Stimulated activated CD8-positive, alpha-beta memory T cell treated with anti-CD3 and anti-CD28 coated beads, Interleukin-12 subunit alpha, Interleukin-12 subunit beta, amount 100 ng/mL, for 24 hours (primary cell): ENCODE data around the gene ADD2.
"Not testable (repeated sequence)": the region's sequence is repeated elsewhere in the genome, so short reads cannot be mapped to it uniquely, and the experiment has no call there.

Experiments used
- DNase-seq: peaks from one replicate; pipeline ENCODE4 v3.0.0-alpha.2; 2020; ENCODE audit errors: extremely low read depth

ADD2 gene

DNA sequence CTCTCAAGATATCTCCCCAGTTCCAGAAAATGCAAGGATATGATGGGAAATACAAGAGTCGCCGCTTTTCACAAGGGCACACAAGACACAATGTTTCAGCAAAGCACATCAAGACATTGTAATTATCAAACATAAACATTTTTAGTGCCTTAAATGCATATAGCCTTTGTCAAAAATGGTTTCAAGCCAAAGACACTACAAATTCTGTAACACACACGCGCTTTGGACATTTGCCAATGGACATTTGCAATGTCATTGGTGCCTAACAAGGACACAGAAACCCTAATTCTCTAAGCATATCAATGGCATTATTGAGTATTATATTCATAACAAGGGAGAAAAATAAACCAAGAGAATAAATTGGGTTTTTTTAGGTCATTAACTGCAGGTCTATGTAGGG lies 16.1 kb downstream of the ADD2 start:
- no peak for DNase-seq

DNA sequence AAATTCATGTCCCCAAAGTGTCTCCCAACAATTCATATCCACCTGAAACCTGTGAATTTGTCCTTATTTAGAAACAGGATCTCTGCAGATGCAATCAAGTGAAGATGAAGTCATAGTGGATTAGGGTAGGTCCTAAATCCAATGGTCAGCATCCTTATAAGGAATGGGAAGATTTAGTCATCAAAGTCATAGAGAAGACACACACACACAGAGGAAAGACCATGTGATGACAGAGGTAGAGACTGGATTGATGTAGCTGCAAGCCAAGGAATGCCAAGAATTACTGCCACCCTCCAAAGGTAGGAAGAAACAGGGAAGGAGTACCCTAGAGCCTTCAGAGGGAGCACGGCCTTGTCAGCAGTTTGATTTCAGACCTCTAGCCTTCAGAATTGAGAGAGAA lies 17.7 kb downstream of the ADD2 start:
- DNase-seq = no peak

DNA sequence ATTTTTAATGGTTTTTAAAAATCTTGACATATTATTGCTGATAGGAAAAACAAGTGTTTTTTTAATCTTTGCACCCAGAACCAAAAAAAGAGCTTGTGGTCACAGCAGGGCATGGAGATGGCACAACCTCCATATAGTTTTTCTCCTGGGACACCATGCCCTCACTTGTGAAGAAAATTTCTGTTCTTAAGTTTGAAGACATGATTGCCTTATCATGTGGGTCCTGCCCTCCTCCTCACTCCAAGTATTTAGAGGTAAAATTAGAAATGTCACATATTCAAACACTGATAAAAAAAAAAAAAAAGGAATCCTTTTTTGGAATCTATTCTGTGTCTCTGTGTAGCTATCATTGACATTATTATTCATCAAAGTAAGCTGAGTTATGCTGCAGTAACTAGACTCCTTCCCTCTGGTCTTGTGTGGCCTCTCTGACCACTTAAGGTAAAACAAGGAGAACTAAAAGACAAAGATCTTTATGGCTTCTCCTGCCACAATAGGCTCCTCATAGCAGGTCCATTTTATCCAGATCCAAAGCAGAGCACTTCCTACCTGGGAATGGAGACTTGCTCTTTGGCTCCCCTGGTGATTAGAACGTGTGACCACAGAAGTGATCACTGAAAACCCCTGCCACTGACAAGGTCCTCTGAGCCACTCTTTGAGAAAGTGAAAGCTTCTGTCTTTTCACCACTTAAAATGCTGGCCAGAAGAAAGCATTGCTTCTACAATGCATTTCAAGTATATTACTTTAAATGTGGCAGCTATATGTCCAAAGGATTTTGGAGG lies 19.8 kb downstream of the ADD2 start:
- no peak for DNase-seq

DNA sequence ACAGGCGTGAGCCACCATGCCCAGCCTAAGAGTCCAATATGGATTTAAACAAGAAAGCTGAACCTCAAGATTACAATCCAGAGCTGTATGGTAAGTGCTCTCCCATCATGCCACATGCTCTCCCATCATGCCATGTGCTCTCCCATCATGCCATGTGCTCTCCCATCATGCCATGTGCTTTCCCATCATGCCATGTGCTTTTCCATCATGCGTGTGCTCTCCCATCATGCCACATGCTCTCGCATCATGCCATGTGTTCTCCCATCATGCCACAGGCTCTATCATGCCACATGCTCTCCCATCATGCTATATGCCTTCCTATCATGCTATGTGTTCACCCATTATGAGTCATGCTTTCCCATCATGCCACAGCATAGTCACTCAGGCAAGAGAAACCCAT lies 20.7 kb downstream of the ADD2 start:
- no peak for DNase-seq

DNA sequence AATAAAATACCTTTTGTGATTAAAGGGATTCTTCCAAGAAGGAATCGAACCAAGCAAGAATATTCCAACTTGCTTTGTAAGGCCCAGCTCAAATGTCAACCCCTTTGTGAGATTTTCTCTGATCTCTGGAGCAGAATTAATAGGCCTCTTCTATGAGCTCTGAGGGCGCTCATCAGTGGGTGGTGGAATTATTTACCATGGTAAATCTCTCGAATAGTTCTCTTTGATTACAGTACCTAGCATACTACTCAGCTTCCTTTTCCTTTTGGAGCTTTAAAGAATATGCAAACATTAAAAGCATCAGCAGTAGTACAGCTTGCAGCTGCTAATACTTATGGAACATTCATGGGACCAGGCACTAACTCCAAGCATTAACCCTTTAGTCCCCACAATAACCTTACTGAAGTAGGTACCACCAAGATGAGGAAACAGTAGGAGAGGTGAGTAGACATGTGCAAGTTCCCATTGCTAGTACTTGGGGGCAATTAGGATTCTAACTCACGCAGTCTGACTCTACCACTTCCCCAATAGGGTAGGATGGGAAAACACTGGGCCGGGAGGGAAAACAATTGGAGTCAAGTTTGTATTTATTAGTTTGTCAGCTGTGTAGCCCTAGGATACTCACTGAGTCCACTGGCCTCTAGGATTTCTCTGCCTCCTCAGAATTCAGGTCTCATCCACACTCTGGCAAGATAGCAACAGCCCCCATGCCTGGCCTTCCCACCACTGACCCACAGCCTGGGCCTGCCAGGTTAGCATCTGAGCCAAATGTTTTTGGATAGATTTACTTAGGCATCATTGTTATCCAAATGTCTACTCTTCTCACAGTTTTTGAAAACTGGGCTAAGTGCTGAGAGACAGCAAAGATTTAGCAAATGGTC lies 21.7 kb downstream of the ADD2 start:
- no peak for DNase-seq

DNA sequence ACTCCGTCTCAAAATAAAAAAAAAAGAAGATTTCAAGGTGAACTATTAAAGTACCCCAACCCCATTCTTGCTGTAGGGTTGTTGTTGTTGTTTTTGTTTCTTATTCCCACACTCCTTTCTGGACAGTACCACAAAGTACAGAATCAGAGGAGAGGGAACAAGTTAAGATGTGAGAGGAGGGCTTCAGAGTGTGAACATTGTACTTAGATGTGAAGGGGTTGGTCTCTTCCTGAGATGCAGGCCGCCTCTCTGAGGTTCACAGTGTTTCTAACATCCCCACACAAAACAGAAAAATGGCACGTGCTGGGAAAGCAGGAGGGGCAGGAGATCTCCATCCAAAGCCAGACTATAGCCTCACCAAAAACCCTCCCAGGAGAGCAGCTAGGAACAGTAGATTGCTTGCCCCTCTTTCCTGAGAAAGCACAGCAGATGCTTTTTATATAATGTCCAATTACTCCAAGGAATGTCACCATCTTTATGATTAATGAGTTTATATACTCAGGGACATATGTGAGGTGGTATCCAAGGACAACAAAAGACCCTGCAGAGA lies 22.6 kb downstream of the ADD2 start:
- DNase-seq = no peak

DNA sequence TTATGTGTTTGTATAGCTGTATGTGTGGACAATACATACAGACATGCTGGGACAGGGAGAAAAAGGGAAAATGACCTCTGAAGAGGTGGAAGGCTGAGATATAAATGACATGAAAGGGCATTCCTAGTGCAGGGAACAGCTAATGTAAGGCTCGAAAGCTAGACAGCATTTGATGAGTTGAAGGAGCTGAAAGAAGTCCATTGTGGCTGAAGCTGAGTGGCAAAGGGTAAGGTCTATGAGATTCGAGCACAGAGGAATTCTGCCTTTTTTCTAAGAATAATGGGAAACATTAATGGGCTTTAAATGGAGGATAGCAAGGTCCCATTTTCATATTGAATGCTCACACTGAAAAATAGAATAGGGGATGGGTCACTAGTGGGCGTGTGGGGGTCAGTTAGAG lies 23.6 kb downstream of the ADD2 start:
- no peak for DNase-seq

DNA sequence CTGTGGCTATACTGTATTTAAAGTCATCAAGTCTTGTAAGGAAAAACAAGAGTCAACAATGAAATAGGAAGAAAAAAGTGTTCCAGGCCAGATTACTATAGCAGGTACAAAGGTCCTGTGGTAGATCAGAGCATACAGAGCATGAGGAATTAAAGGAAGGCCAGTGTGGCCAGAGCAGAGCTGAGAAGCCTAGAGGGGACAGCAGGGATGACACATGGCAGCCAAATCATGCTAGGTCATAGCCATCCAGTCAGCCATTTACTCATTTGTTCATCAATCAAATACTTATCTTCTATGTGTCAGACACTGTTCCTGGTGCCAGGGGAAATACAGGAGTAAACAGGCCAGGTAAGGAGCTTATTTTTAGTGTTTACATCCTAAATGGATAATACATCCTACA lies 24.3 kb downstream of the ADD2 start:
- DNase-seq = no peak

DNA sequence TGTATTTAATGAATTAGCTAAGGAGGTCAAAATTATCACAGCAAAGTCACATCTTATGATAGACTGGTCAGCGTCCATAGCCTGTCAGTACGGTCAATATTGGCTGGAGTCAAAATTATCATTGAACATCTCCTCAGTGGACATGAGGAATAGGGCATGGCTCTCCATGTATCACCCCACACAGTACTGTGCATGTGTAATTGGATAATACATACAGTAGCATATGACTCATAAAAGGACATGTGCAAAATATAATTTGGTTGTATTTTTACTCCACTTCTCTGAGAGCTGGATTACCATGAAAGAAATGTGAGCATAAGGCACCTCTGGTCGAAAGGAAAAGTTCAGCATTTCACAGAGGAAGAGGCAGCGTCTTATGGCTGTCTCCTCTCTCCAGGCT lies 24.9 kb downstream of the ADD2 start:
- DNase-seq = no peak

DNA sequence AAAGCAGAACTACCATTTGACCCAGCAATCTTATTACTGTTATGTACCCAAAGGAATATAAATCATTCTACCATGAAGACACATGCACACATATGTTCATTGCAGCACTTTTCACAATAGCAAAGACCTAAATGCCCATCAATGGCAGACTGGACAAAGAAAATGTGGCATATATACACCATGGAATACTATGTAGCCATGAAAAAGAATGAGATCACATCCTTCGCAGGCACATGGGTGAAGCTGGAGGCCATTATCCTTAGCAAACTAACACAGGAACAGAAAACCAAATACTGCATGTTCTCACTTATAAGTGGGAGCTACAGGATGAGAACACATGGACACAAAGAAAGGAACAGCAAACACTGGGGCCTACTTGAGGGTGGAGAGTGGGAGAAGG lies 28.5 kb downstream of the ADD2 start:
- not testable (repeated sequence) for DNase-seq

DNA sequence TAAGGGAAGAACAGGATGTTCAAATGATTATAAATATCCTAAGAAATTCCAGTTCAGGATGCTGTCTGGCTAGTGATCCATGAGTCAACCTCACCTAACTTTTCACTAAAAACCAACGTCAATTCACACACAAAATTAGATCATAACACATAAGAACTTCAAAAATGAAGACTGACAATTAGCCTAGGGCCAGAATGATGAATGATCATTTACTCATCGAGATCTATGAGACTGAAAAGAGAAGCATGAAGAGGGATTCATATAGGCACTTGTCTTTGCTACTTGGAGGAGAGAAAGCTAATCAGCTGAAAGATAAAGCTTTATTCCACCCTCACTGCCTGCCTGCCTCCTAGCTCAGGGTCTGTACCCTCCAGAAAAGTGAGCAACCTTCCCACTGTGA lies 29.8 kb downstream of the ADD2 start:
- no peak for DNase-seq

DNA sequence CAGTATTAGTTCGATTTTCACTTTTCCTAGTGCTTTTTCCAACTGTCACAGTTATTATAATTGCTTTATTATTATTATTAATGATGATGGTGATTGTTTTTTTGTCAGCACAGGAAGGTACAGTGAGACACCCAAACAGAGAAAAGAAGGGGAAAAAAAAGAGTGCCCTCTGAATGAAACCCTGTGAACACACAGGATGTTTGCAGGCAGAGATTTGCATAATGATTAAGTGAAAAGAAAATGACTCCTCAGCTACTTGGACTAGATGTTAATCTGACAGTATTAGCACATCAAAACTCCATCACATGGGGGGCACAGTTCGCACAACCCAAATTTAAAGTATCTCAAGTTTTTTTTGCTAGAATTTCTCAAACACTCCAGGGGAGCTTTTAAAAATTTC lies 32.9 kb downstream of the ADD2 start:
- DNase-seq = no peak

DNA sequence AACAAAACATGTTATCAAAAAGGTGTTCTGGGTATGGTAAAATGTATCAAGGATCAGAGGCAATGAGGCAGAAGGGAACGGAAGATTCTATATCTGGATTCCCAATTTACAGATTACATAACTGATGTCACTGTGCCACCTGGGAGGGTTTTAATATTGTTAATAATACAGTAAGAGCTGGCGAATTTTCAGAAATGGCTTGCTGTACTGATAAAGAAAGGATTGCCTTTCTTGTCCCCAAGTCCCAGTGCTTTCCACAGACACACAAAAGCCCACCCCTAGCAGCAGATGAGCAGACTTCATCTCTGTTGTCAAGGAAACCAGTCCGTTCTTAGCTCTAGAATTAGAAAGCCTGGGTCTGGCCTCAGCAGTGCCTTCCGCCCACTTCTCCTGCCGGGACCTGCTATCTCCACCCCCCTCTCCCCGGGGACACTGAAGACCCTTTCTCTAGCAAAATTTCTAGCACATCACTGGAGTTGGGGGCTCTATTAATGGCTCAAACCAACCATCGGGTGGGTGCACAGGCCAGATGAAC lies 34.3 kb downstream of the ADD2 start:
- no peak for DNase-seq

DNA sequence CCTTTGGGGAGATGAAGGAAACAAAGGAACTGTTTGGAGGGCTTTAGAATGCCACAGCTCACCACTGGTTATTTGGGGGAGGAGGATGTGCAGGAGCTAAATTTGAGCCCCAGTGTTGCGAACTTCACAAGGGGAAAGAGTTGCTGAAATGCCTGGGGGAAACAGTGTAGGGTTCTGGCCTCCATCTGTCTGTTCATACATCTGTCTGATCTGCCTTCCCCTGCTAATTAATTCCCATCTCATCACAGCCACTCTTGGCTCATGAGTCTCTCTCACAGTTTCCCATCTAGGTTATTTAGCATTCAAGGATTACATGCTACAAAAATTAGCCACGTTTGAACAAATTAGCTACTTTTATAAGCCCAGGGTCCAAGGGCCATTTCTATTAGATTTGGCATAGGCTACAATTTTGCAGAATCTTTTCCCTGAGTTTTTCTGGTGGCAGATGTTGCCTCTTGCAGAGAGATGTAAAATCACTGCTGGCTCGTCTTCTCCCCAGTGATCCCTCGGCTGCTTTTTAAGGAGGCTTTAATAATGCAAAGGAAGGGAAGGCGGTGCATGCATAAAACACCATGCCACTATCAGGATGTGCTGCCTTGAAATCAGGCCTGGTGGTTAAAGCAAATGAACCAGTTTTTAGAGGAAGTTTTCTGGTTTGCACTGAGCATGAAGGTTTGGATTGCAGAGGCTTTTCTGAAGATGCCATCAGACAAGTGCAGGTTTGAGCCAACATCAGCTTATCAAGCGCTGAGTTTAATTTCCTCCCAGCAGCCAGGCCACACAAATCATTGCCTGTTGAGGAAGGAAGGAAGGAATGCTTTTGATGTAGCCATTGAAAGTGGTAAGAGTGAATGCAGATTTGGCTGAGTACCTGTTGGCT lies 35.0 kb downstream of the ADD2 start:
- DNase-seq = no peak

DNA sequence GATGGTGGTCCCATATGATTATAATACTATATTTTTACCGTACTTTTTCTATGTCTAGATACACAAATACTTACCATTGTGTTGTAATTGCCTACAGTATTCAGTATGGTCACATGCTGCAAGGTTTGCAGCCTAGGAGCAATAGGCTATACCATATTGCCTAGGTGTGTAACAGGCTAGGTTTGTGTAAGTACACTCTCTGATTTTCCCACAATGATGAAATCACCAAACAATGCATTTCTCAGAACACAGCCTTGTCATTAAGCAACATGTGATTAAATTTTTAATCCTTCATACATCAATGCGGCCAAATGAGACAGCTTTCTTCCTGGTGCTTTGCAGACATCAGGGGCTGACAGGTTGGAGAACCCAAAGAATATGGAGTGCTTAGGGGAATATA lies 37.3 kb downstream of the ADD2 start:
- no peak for DNase-seq

DNA sequence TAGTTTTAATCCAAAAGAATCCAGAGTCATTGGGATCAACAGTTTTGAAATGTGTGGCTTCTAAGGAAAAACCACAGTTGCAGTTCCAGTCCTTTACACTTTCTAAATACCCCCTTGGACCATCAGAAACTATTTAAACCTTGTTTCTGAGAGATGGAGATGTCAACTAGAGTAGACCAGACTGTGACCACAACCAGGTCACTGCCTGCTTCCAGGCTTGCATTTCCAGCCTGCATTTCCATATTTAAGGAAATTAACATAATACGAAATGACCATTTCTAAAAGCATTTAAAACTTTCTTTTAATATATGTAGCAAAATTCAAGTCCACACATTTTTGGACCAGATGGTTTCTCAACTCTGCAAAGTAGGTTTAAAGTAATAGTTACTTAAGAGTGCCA lies 38.4 kb downstream of the ADD2 start:
- no peak for DNase-seq

DNA sequence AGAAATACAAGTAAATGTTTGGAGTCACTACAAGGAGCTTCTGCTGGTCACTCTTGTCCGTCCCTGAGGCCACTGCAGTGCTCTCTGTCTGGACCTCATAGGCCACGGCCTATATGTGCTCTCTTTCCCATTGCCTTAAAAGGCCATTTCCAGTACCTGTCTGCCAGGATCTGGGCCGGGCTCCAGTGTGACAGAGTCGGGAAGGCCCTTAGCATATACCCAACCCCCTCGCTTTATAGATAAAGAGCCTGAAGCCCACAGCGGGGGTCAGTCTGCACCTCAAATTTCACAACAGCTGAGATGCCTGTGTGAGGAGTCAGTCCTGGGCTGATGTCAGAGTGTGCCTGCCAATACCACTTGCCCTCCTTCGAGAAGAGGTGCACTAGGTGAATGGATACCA lies 39.9 kb downstream of the ADD2 start:
- no peak for DNase-seq

DNA sequence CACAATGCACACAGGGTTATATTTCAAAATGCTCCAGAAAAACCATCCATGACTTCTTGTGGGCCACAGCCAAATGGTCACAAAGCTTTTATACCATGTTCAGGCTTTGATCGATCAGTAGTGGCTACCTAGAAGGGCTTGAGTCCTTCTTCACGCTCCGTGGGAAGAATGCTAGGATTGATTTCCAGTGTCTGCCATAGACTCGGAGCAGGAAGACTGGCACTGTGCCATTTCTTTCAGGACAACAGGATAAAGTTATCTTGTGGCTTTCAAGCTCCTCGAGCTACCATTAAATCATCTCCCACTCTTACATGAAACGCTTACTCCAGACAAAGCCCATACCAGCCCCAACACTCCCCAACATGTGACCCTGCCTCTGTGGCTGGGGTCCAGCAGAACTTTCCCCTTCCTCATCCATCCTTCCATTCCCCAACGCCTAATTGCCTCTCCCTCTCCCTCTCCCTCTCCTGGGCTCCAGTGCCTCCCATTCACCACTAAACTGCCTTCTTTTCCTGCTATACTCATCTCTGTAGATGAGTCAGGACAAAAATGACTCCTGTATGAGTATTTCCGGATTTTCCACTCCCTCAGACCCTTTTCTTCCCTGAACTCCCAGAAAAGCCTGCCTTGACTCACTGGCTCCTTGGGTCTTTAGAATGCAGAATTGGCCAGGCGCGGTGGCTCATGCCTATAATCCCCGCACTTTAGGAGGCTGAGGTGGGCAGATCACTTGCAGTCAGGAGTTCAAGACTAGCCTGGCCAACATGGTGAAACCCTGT lies 40.9 kb downstream of the ADD2 start:
- no peak for DNase-seq

DNA sequence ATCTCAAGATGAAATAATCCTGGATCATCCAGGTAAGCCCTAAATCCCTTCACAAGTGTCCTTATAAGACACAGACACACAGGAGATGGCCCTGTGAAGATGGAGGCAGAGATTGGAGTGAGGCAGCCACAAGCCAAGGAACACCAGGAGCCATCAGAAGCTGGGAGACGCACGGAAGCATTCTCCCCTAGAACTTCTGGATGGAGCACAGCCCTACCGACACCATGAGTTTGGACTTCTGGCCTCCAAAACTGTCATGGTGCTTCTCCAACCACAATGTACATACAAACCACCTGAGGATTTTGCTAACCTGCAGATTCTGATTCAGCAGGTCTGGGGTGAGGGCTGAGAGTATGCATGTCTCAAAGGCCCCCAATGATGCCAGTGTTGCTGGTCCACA lies 42.5 kb downstream of the ADD2 start:
- DNase-seq = no peak

DNA sequence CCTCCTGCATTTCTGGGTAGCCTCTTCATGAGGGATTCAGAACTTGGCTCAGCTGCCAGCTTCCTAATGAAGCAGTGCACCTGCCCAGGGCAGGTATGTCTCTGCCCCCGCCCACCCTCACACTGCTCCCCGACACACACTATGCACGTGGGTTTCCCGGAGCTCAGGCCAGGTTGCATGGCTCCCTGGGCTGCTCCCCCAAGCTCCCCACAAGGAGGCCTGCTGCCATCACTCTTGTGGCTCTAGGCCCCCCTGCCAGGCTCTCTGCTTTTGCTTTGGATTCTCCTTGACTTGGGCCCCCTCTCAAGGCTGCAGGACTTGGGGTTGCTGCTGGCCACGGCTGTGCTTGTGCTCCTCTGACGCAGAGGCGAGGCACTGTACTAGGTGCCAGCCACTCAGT lies 43.6 kb downstream of the ADD2 start:
- DNase-seq = no peak
